ENCODE measurements around the gene COQ10A. TPM values are rescaled to one million over a fixed set of nuclear protein-coding genes. Genes with fewer than 3 reads are reported as not detected.

Gene COQ10A
- total and polyA plus RNA-seq, 9 of the 15 experiments (the other 6 are each of a cell fraction or from before 2014, with no cell fraction given) = 3.1 to 26.4 (median 12.7) TPM

DNA sequence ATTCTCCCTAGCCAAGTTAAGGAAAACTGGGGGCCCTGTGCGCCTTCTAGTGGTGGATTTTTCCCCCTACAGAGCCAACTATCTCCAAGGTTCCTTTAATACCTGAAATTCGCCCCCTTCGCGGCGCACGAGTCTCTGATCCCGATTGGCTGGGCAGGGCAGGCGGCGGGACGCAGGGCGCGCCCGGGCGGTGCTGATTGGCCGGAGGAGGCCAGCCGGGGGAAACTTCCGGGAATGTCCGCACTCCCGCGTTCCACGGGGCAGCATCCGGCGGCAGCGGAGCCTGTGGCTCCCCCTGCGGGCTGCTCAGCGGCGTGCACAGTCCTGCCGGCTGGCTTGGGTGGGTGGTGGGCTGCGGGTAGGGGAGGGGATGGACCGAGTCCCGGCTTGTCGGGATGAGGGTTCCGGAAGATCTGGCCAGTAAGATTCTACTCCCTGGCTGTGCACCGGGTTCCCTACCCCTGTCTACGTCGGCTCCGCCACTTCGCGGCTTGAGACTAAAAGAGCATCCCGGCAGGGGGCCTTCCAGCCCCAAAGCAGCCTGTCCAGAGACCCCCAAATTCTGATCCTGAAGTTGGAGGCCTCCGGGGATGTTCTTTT lies 42.5 kb upstream of the COQ10A start, which contains the start of gene NABP2 (continued):
- TF ChIP-seq NR2F6 (CRISPR knock-in tag; IDR thresholded peaks at IDR 0.05) (no peak), ETV1 (tag; conservative IDR thresholded peaks at IDR 0.05; ENCODE audit: low read depth) (peak; percentile 85), TBL1XR1 (IDR thresholded peaks at IDR 0.05; ENCODE audit: low read length in 2 of 2) (no peak; a peak in 1 of 4 replicates), ZBTB8A (IDR thresholded peaks at IDR 0.05; ENCODE audit: partially characterized antibody) (no peak), RB1 (IDR thresholded peaks at IDR 0.05; ENCODE audit: low read depth) (peak; percentile 97), PHF21A (IDR thresholded peaks at IDR 0.05; ENCODE audit: borderline replicate concordance, low read depth) (peak; percentile 85; the same call in 1 of the 2 replicates), SMAD4 (CRISPR knock-in tag; conservative IDR thresholded peaks at IDR 0.05) (peak; percentile 57), ZFP1 (CRISPR knock-in tag; IDR thresholded peaks at IDR 0.05) (no peak), ZFPM2 (CRISPR knock-in tag; IDR thresholded peaks at IDR 0.05) (0 out of 2 replicates have a peak, but pooled peaks have one; percentile 20), ETV5 (CRISPR knock-in tag; IDR thresholded peaks at IDR 0.05; ENCODE audit: low read depth) (peak; percentile 82), CTBP1 (IDR thresholded peaks at IDR 0.05; ENCODE audit: borderline replicate concordance) (peak; percentile 77), MTA3 (IDR thresholded peaks at IDR 0.05; ENCODE audit: borderline replicate concordance) (no peak; the same call in 1 of the 2 replicates), DIDO1 (tag; IDR thresholded peaks at IDR 0.05; ENCODE audit: low read depth) (peak; percentile 67; the same call in 1 of the 2 replicates), NFYB (IDR thresholded peaks at IDR 0.05; ENCODE audit: extremely low read depth, insufficient read length) (peak; percentile 90), GTF2A2 (tag; IDR thresholded peaks at IDR 0.05) (no peak), HCFC1 (IDR thresholded peaks at IDR 0.05; ENCODE audit: low read depth, low read length) (peak; percentile 71), ELF1 (tag; IDR thresholded peaks at IDR 0.05) (peak; percentile 92), POLR2G (IDR thresholded peaks at IDR 0.05; ENCODE audit: low read depth, low read length) (peak; percentile 85), HMGN3 (IDR thresholded peaks at IDR 0.05; ENCODE audit: borderline replicate concordance, extremely low read depth, insufficient read length, low read depth, low read length) (peak; percentile 83), FOXK2 (conservative IDR thresholded peaks at IDR 0.05 in 1 of 2, IDR thresholded peaks at IDR 0.05 in 1 of 2; ENCODE audit: low read depth in 2 of 2) (peak; percentile 63 to 77), E2F3 (CRISPR knock-in tag; IDR thresholded peaks at IDR 0.05) (peak; percentile 85), RBFOX2 (IDR thresholded peaks at IDR 0.05; ENCODE audit: low read depth, low read length) (peak; percentile 82), EGR1 (conservative IDR thresholded peaks at IDR 0.05) (peak; percentile 47)
- TF ChIP-seq, protein P1, sequence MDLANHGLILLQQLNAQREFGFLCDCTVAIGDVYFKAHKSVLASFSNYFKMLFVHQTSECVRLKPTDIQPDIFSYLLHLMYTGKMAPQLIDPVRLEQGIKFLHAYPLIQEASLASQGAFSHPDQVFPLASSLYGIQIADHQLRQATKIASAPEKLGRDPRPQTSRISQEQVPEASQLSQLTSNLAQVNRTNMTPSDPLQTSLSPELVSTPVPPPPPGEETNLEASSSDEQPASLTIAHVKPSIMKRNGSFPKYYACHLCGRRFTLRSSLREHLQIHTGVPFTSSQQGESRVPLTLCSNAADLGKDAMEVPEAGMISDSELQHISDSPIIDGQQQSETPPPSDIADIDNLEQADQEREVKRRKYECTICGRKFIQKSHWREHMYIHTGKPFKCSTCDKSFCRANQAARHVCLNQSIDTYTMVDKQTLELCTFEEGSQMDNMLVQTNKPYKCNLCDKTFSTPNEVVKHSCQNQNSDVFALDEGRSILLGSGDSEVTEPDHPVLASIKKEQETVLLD (IDR thresholded peaks at IDR 0.05) = no peak; the same call in 1 of the 2 replicates
- TF ChIP-seq, protein P2, sequence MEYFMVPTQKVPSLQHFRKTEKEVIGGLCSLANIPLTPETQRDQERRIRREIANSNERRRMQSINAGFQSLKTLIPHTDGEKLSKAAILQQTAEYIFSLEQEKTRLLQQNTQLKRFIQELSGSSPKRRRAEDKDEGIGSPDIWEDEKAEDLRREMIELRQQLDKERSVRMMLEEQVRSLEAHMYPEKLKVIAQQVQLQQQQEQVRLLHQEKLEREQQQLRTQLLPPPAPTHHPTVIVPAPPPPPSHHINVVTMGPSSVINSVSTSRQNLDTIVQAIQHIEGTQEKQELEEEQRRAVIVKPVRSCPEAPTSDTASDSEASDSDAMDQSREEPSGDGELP (CRISPR knock-in tag; IDR thresholded peaks at IDR 0.05; ENCODE audit: borderline replicate concordance) = peak; percentile 83
- TF ChIP-seq, protein P3, sequence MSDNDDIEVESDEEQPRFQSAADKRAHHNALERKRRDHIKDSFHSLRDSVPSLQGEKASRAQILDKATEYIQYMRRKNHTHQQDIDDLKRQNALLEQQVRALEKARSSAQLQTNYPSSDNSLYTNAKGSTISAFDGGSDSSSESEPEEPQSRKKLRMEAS (CRISPR knock-in tag; IDR thresholded peaks at IDR 0.05) = peak; percentile 81
- TF ChIP-seq, protein P4, sequence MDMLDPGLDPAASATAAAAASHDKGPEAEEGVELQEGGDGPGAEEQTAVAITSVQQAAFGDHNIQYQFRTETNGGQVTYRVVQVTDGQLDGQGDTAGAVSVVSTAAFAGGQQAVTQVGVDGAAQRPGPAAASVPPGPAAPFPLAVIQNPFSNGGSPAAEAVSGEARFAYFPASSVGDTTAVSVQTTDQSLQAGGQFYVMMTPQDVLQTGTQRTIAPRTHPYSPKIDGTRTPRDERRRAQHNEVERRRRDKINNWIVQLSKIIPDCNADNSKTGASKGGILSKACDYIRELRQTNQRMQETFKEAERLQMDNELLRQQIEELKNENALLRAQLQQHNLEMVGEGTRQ (CRISPR knock-in tag; IDR thresholded peaks at IDR 0.05) = peak; percentile 60

All from K562 (cell line).